ENCODE results near the gene EBPL. TPM values are rescaled to one million over a fixed set of nuclear protein-coding genes. Genes with fewer than 3 reads are reported as not detected.

Gene EBPL
- total RNA-seq = 10 to 100 TPM; 23.8 to 67.5 (median 31.5) TPM

DNA sequence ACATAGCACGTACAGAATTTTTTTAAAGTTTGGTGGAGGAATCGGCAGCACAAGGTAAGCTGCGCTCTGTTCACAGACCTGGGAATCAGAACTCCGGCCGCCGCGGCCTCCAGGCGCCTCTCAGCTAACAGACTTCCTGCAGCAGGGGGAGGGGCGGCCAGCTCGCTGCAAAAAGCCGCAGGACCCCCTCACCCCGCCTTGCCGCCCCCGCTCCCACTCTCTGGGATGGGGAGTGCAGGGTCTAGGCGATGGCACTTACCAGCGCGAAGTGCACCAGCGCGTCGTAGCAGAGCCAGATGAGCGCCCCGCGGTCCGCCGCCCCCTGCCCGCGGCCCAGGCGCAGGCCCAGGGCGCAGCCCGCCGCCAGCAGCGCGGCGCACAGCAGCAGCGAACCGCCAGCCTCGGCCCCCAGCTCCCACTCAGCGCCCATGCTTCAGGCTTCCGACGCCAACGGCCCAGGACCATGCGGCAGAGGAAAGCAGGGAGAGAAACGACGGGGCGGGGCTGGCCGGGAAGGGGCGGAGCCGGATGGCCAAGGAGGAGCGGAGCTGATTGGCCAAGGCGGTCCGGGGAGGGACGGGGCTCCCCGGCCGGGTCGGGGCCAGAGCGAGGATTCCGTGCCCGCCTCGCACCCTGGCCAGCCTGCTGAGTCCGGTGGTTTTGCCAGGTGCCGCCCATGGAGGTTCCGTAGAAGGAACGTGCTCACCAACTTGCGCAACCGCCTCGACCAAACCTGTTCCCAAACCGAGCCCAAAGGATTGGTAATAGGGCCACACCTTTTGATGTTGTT lies at the start of gene EBPL:
Gene EBPL, minus strand, starts transcription at position 492 of the 790 bp plus-strand sequence. Its CDS starts 62 bp downstream, at position 430.
- no peak for TF ChIP-seq CTCF (IDR thresholded peaks at IDR 0.05; ENCODE audit: low read depth)

DNA sequence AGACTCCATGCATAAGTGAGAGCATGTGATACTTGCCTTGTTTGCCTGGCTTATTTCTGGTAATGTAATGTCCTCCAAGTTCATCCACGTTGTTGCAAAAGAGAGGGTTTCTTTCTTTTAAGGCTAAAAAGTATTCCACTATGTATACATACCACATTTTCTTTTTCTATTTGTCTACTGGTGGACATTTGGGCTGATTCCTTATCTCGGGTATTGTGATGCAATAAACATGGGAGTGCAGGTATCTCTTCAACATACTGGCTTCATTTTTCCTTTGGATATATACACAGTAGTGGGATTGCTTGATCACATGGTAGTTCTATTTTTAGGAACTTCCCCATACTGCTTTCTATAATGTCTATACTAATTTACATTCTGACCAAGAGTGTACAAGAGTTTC lies 49.6 kb upstream of the EBPL start:
- TF ChIP-seq CTCF (IDR thresholded peaks at IDR 0.05; ENCODE audit: low read depth) = no peak

DNA sequence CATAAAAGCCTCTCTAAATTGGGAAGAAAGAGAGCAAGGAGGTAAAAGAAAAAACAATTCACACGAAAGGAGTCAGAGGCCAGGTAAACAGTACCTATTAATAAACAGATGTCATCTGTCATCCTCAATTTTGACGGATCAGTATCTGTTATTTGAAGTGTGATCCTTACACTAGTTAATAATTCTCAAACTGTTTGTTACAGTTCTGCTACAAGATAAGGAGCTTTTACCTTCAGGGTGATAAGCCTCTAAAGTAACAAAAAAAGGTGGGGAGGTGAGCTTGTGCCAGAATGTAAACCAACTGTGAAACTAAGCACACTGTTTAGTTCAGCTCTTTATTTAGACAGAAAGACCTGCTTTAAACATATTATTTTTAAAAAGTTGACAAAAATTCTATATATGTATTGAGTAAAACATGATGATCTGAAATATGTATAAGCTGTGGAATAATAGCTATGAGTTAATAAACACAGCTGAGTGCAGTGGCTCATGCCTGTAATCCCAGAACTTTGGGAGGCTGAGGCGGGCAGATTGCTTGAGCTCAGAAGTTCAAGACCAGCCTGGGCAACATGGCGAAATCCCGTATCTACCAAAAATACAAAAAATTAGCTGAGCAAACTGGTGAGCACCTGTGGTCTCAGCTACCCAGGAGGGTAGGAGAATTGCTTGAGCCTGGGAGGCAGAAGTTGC lies 48.4 kb upstream of the EBPL start:
- no peak for TF ChIP-seq CTCF (IDR thresholded peaks at IDR 0.05; ENCODE audit: low read depth)

GRCh38 chr13:49733181-49733951 lies 42.1 kb upstream of the EBPL start:
- TF ChIP-seq CTCF (IDR thresholded peaks at IDR 0.05; ENCODE audit: low read depth) = no peak

GRCh38 chr13:49731766-49732165 lies 40.5 kb upstream of the EBPL start:
- no peak for TF ChIP-seq CTCF (IDR thresholded peaks at IDR 0.05; ENCODE audit: low read depth)

DNA sequence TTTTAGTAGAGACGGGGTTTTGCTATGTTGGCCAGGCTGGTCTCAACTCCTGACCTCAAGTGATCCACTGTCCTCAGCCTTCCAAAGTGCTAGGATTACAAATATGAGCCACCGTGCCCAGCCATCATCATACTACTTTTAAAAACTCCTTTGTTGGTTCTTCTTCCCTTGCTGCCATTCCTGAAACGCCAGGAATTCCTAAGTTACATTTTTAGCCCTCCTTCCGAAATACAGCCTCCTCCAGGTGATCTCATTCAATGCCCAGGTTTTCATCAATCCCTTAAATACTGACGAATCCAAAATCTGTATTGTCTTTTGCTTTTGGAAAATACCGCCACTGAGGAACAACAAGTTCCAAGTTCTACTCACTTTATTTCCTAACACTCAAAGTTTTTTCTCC lies 25.3 kb upstream of the EBPL start:
- no peak for TF ChIP-seq CTCF (IDR thresholded peaks at IDR 0.05; ENCODE audit: low read depth)

DNA sequence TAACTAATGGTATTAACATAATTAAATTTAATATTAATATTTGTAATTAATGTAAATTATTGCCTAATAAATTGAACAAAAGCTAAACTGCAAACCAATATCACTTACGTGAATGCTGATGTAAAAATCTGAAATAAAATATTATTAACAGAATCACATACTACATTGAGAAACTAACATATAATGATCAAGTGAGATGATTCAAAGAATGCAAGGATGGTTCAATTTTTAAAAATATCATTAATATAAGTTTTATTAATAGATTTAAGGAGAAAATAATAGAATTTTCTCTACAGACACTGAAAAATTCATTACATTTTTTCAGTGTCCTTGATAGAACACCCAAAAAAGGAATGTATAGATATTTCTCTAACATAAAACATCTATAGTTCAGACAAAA lies 23.5 kb upstream of the EBPL start:
- no peak for TF ChIP-seq CTCF (IDR thresholded peaks at IDR 0.05; ENCODE audit: low read depth)

All from subcutaneous adipose tissue (tissue), 4 donors.